ENCODE data around the gene SNAI3.

DNA sequence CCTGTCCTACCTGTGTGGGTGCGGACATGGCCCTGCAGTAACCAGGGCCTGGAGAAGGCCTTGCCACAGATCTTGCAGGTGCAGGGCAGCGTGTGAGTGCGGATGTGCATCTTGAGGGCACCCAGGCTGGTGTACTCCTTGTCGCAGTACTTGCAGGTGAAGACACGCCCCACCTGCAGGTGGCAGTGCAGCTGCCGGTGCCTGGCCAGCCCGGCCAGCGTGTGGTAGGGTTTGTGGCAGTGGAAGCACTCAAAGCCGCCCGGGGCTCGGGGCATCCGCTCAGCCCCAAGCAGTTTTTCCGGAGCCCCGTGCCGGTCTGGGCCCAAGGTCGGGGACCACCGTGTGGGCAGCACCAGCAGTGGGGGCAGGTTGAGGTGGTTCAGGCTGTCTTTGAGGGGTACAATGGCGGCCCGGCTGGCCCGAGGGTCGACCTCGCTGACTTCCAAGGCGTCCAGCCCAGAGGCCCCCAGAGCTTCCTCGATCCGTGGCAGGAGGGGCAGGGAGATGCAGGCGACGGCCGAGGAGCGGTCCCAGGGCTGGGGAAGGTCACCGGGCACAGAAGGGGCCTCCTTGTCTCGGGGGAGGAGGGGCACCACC lies 5.1 kb downstream of the SNAI3 start:
- TF ChIP-seq POLR2A (IDR thresholded peaks at IDR 0.05; ENCODE audit: low read length) (no peak), GATA1 (IDR thresholded peaks at IDR 0.05; ENCODE audit: low read depth, low read length) (no peak)

Measured in erythroblast (primary cell).